ENCODE measurements around the gene OLFM3.

DNA sequence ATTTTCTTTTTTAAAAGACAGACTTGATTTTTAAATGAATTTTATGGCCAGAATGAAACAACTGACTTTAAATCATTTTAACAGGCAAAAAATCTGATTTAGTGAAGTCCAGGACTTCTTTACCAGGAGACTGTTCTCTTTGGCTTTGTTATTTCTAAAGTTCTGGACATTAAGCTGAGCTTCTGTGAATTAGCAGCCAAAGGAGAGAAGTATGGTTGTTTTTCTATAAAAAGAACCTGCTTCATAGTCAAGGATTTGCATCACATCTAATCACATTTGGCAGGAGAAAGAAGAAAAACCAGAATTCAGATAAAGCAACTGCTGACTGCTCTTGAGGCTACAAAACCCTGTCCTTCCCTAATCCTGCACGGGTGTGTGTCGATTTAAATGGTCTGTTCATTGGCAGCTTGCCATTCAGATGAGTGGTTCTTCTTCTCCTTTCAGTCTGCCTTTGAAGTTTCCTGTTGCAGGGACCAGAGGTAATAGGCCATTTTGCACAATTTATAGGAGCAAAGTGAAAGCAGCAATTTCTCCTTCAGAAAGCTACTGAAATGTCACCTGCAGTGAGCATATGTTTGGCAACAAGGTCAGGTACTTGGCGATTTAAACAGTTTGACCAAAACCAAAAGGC lies 215.4 kb downstream of the OLFM3 start:
- TF ChIP-seq, protein P1, sequence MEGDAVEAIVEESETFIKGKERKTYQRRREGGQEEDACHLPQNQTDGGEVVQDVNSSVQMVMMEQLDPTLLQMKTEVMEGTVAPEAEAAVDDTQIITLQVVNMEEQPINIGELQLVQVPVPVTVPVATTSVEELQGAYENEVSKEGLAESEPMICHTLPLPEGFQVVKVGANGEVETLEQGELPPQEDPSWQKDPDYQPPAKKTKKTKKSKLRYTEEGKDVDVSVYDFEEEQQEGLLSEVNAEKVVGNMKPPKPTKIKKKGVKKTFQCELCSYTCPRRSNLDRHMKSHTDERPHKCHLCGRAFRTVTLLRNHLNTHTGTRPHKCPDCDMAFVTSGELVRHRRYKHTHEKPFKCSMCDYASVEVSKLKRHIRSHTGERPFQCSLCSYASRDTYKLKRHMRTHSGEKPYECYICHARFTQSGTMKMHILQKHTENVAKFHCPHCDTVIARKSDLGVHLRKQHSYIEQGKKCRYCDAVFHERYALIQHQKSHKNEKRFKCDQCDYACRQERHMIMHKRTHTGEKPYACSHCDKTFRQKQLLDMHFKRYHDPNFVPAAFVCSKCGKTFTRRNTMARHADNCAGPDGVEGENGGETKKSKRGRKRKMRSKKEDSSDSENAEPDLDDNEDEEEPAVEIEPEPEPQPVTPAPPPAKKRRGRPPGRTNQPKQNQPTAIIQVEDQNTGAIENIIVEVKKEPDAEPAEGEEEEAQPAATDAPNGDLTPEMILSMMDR (IDR thresholded peaks at IDR 0.05): no peak
- no peak for TF ChIP-seq POLR2A (IDR thresholded peaks at IDR 0.05)

All from uterus (tissue), 2 donors.